Spinal cord (tissue), 10 donors: ENCODE data around the gene A2ML1. TPM values are rescaled to one million over a fixed set of nuclear protein-coding genes. Genes with fewer than 3 reads are reported as not detected.

Source experiments
- DNase-seq, 6 donors: peaks; one replicate each; pipeline versions ENCODE4 v3.0.0 to v3.0.0-alpha.2; 2013 to 2015; ENCODE audit warnings: low spot score in 6 of 6, low read depth in 4 of 6
- H3K27ac ChIP-seq: one replicate; pipeline ENCODE4 v1.5.1; 2013; ENCODE audit warnings: low read depth, low read length, control low read depth
- H3K27me3 ChIP-seq: one replicate; pipeline ENCODE4 v1.6.1; 2013; ENCODE audit warnings: low read length; ENCODE audit not compliant: control insufficient read depth, insufficient read depth
- H3K36me3 ChIP-seq: one replicate; pipeline ENCODE4 v1.6.1; 2013; ENCODE audit warnings: low read length; ENCODE audit not compliant: control insufficient read depth, insufficient read depth
- H3K4me1 ChIP-seq: one replicate; pipeline ENCODE4 v1.6.1; 2013; ENCODE audit warnings: low read length; ENCODE audit not compliant: control insufficient read depth, insufficient read depth
- H3K4me3 ChIP-seq: one replicate; pipeline ENCODE4 v1.5.1; 2013; ENCODE audit warnings: low read depth, low read length, control low read depth
- H3K9me3 ChIP-seq: one replicate; pipeline ENCODE4 v1.6.1; 2013; ENCODE audit warnings: low read length; ENCODE audit not compliant: control insufficient read depth, insufficient read depth
- WGBS: methylation state at CpG from one replicate; pipeline ENCODE4 v1.1.5; 2013; ENCODE audit warnings: missing lambda C conversion rate; ENCODE audit not compliant: insufficient coverage; 5-methylcytosine and 5-hydroxymethylcytosine counted together
- polyA plus RNA-seq, 2 donors: library from polyadenylated mRNA; unstranded; fragments of 120-200 nt; gene quantifications; one replicate each; pipeline ENCODE4 v1.2.1, GENCODE V29; 2013; ENCODE audit not compliant: insufficient read length in 2 of 2
- total RNA-seq, 2 donors: library from RNA; depleted of rRNA in 1 of 2; stranded (reverse); fragments of 120-200 nt in 1 of 2; fragments of >200 nt in 1 of 2; gene quantifications; one replicate each; pipeline versions ENCODE4 v1.2.3 to v1.2.4, GENCODE V29; 2013 to 2014
- donor health status: healthy.

The A2ML1 gene
- total and polyA plus RNA-seq, 4 donors, result 3.4 to 6.2 (median 4.7) TPM

GRCh38 chr12:8828257-8829124, 6.1 kb downstream of the A2ML1 start:
- 75% methylated on average over 9 of the region's 9 CpGs for WGBS
- H3K36me3 ChIP-seq, result no peaks in the 10 kb centered on the region
- peaks cover 10% of the 10 kb centered on the region for H3K4me1 ChIP-seq
- H3K9me3 ChIP-seq, result no peaks in the 10 kb centered on the region
- no peak for DNase-seq
- no peak overlapping the region for H3K27ac ChIP-seq
- H3K27me3 ChIP-seq, result no peaks in the 10 kb centered on the region
- H3K4me3 ChIP-seq, result no peak overlapping the region

- Histone ChIP-seq H3K4me1 (peaks cover 10% of the 10 kb centered on the region), H3K27me3 (no peaks in the 10 kb centered on the region), H3K27ac (no peak overlapping the region), H3K36me3 (no peaks in the 10 kb centered on the region), H3K4me3 (no peak overlapping the region), H3K9me3 (no peaks in the 10 kb centered on the region)
- DNase-seq, result no peak
- WGBS, result 75% methylated on average over 5 of the region's 5 CpGs
These were observed 6.7 kb downstream of the A2ML1 start for GRCh38 chr12:8829125-8829518.

- H3K27me3 ChIP-seq, result no peaks in the 10 kb centered on the region
- DNase-seq, result no peak
- 92% methylated on average over 4 of the region's 7 CpGs for WGBS
- peaks cover 10% of the 10 kb centered on the region for H3K4me1 ChIP-seq
- H3K27ac ChIP-seq, result no peak overlapping the region
- H3K9me3 ChIP-seq, result no peaks in the 10 kb centered on the region
- no peaks in the 10 kb centered on the region for H3K36me3 ChIP-seq
- H3K4me3 ChIP-seq, result no peak overlapping the region
These were observed 7.2 kb downstream of the A2ML1 start for GRCh38 chr12:8829621-8830020.

GRCh38 chr12:8831116-8831515, 8.7 kb downstream of the A2ML1 start:
- Histone ChIP-seq H3K27ac (no peak overlapping the region), H3K36me3 (no peaks in the 10 kb centered on the region), H3K4me1 (peaks cover 10% of the 10 kb centered on the region), H3K27me3 (no peaks in the 10 kb centered on the region), H3K4me3 (no peak overlapping the region), H3K9me3 (no peaks in the 10 kb centered on the region)
- DNase-seq, result no peak
- WGBS, result 90% methylated on average over 9 of the region's 9 CpGs

GRCh38 chr12:8832500-8832899, 10.1 kb downstream of the A2ML1 start:
- peaks cover 10% of the 10 kb centered on the region for H3K4me1 ChIP-seq
- H3K9me3 ChIP-seq, result no peaks in the 10 kb centered on the region
- WGBS, result 71% methylated on average over 2 of the region's 6 CpGs
- H3K27ac ChIP-seq, result no peak overlapping the region
- no peaks in the 10 kb centered on the region for H3K27me3 ChIP-seq
- DNase-seq, result no peak
- H3K4me3 ChIP-seq, result no peak overlapping the region
- H3K36me3 ChIP-seq, result peaks cover 3% of the 10 kb centered on the region

GRCh38 chr12:8834230-8834629, 11.8 kb downstream of the A2ML1 start:
- no peaks in the 10 kb centered on the region for H3K27me3 ChIP-seq
- no peak for DNase-seq
- 40% methylated on average over 1 of the region's 1 CpG for WGBS
- H3K27ac ChIP-seq, result no peak overlapping the region
- H3K4me3 ChIP-seq, result no peak overlapping the region
- H3K36me3 ChIP-seq, result peaks cover 3% of the 10 kb centered on the region
- H3K4me1 ChIP-seq, result no peaks in the 10 kb centered on the region
- no peaks in the 10 kb centered on the region for H3K9me3 ChIP-seq

GRCh38 chr12:8837291-8837690, 14.9 kb downstream of the A2ML1 start:
- Histone ChIP-seq H3K27ac (no peak overlapping the region), H3K4me1 (no peaks in the 10 kb centered on the region), H3K36me3 (peaks cover 3% of the 10 kb centered on the region), H3K27me3 (no peaks in the 10 kb centered on the region), H3K9me3 (no peaks in the 10 kb centered on the region), H3K4me3 (no peak overlapping the region)
- WGBS, result 96% methylated on average over 9 of the region's 9 CpGs
- DNase-seq, result no peak

GRCh38 chr12:8840321-8840720, 17.9 kb downstream of the A2ML1 start:
- WGBS, result 100% methylated on average over 1 of the region's 7 CpGs
- Histone ChIP-seq H3K4me3 (no peak overlapping the region), H3K27me3 (no peaks in the 10 kb centered on the region)

GRCh38 chr12:8840938-8841633, 18.7 kb downstream of the A2ML1 start:
- H3K4me3 ChIP-seq, result no peak overlapping the region
- no peak overlapping the region for H3K27ac ChIP-seq
- DNase-seq, result no peak
- H3K27me3 ChIP-seq, result no peaks in the 10 kb centered on the region
- peaks cover 5% of the 10 kb centered on the region for H3K36me3 ChIP-seq
- WGBS, result 63% methylated on average over 4 of the region's 8 CpGs
- no peaks in the 10 kb centered on the region for H3K9me3 ChIP-seq
- H3K4me1 ChIP-seq, result peaks cover 10% of the 10 kb centered on the region

More at GRCh38 chr12:8840321-8840720, 17.9 kb downstream of the A2ML1 start:
- Histone ChIP-seq H3K4me1 (peaks cover 10% of the 10 kb centered on the region), H3K36me3 (peaks cover 5% of the 10 kb centered on the region), H3K27ac (no peak overlapping the region), H3K9me3 (no peaks in the 10 kb centered on the region)
- DNase-seq, result no peak
